Measurements from ENCODE around the gene MBNL1. TPM values are rescaled to one million over a fixed set of nuclear protein-coding genes. Genes with fewer than 3 reads are reported as not detected.

MBNL1 gene
- total RNA-seq, 1 experiment from 2014 or later: 68.6 TPM

DNA sequence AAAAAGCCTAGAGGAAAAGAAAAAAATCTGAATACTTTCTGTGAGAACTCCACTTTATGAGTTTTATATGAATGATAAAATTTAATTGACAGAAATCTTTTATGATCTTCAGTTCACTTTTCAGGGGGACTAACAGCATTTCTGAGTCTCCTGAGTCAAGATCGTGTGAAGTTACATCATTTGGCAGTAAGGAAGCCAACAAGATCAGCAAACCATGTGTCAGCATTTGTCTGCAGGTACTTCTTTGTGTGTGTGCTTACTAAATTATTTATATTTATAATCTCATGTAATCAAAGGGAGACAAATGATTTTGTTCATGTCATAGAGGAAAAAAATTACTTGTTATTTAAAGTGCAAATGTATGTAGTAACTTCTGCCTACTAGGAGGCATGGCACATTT is 217.6 kb downstream of the MBNL1 start:
- Mint-ChIP-seq H3K9me3 (ENCODE audit: unreplicated experiment) (no peaks in the 10 kb centered on the region), H3K4me1 (ENCODE audit: low read depth, unreplicated experiment) (no peaks in the 10 kb centered on the region), H3K27ac (ENCODE audit: unreplicated experiment) (no peak overlapping the region), H3K36me3 (ENCODE audit: insufficient read depth, unreplicated experiment) (no peaks in the 10 kb centered on the region), H3K4me3 (ENCODE audit: unreplicated experiment) (no peak overlapping the region), H3K27me3 (ENCODE audit: insufficient read depth, unreplicated experiment) (no peaks in the 10 kb centered on the region)
- no TSS peak for BruUV-seq (replicated peaks)
- DNase-seq: no peak
- H3K4me3 ChIP-seq (ENCODE audit: low read depth, low read length): no peak overlapping the region
- POLR2A ChIA-PET: no interaction called here
- CTCF ChIA-PET: interaction anchor here (0.6 kb wide), 1 partner anchor 461 kb away, joined by 5 read pairs; no protein-coding TSS in a partner anchor
- intact Hi-C loops (cut with micrococcal nuclease; ENCODE audit: unreplicated experiment): no loop called here
- no peaks in the 10 kb centered on the region for H3K36me3 ChIP-seq (ENCODE audit: control insufficient read depth, insufficient read depth, low read length)
- H3K9me3 ChIP-seq: no peaks in the 10 kb centered on the region; the same call in 1 of the 2 replicates
- TF ChIP-seq, protein P1, sequence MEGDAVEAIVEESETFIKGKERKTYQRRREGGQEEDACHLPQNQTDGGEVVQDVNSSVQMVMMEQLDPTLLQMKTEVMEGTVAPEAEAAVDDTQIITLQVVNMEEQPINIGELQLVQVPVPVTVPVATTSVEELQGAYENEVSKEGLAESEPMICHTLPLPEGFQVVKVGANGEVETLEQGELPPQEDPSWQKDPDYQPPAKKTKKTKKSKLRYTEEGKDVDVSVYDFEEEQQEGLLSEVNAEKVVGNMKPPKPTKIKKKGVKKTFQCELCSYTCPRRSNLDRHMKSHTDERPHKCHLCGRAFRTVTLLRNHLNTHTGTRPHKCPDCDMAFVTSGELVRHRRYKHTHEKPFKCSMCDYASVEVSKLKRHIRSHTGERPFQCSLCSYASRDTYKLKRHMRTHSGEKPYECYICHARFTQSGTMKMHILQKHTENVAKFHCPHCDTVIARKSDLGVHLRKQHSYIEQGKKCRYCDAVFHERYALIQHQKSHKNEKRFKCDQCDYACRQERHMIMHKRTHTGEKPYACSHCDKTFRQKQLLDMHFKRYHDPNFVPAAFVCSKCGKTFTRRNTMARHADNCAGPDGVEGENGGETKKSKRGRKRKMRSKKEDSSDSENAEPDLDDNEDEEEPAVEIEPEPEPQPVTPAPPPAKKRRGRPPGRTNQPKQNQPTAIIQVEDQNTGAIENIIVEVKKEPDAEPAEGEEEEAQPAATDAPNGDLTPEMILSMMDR (IDR thresholded peaks at IDR 0.05; ENCODE audit: insufficient read depth in 1 of 2, low read depth in 1 of 2, low read length in 1 of 2, severe bottlenecking in 1 of 2, unreplicated experiment in 1 of 2): no peak
- no peaks in the 10 kb centered on the region for H3K4me1 ChIP-seq
- no peaks in the 10 kb centered on the region for H3K27me3 ChIP-seq (replicated peaks; ENCODE audit: control insufficient read depth, insufficient read depth, low read length)

DNA sequence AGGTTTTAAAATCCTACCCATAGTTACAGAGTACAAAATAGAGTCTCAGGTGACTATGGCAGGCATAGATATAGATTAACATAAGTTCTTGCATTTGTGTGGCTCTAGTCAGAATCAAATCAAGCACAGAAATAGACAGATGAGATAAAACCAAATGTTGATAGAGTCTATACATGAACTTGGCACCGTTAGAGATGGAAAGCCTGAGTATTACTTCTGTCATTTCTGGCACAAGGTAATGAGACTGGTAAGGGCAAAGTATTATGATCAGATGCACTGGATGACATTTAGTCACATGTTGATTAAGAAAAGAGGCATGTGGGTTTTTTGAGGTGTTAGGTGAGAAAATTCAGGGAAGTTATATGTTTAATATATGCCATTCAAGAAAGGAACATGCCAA is 219.7 kb downstream of the MBNL1 start:
- H3K27me3 Mint-ChIP-seq (ENCODE audit: insufficient read depth, unreplicated experiment): peaks cover under 1% of the 10 kb centered on the region
- ChIA-PET POLR2A (no interaction called here), CTCF (no interaction called here)
- no peaks in the 10 kb centered on the region for H3K4me1 Mint-ChIP-seq (ENCODE audit: low read depth, unreplicated experiment)
- no peak overlapping the region for H3K4me3 ChIP-seq (ENCODE audit: low read depth, low read length)
- no peaks in the 10 kb centered on the region; the same call in 1 of the 2 replicates for H3K9me3 ChIP-seq
- intact Hi-C loops (cut with micrococcal nuclease; ENCODE audit: unreplicated experiment): no loop called here
- H3K27ac Mint-ChIP-seq (ENCODE audit: unreplicated experiment): no peak overlapping the region
- H3K36me3 ChIP-seq (ENCODE audit: control insufficient read depth, insufficient read depth, low read length): no peaks in the 10 kb centered on the region
- no peaks in the 10 kb centered on the region for H3K27me3 ChIP-seq (replicated peaks; ENCODE audit: control insufficient read depth, insufficient read depth, low read length)
- H3K4me1 ChIP-seq: no peaks in the 10 kb centered on the region
- H3K9me3 Mint-ChIP-seq (ENCODE audit: unreplicated experiment): no peaks in the 10 kb centered on the region
- H3K36me3 Mint-ChIP-seq (ENCODE audit: insufficient read depth, unreplicated experiment): no peaks in the 10 kb centered on the region
- TF ChIP-seq, protein P1 (IDR thresholded peaks at IDR 0.05; ENCODE audit: insufficient read depth in 1 of 2, low read depth in 1 of 2, low read length in 1 of 2, severe bottlenecking in 1 of 2, unreplicated experiment in 1 of 2): no peak
- DNase-seq: no peak
- no peak overlapping the region for H3K4me3 Mint-ChIP-seq (ENCODE audit: unreplicated experiment)
- no TSS peak for BruUV-seq (replicated peaks)

DNA sequence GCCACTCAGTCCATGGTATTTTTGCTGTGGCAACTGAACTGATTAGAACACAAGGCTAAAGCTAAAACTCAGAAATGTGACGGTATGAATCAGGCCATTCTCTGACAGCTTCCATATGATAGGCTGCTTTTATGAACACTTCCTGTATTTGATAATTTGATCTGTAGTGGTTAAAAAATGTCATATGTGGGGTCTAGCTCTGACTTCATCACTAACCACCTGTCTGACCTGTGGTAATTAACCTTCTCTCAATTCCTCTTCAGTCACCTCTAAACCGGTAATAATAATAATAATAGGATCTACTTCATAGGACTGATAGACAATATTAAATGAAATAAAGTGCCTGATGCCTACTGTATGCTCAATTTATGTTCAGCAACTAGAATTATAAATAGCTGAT is 223.2 kb downstream of the MBNL1 start:
- intact Hi-C loops (cut with micrococcal nuclease; ENCODE audit: unreplicated experiment): no loop called here
- ChIA-PET POLR2A (no interaction called here), CTCF (no interaction called here)
- DNase-seq: no peak
- H3K4me1 ChIP-seq: no peaks in the 10 kb centered on the region
- H3K9me3 Mint-ChIP-seq (ENCODE audit: unreplicated experiment): no peaks in the 10 kb centered on the region
- H3K4me1 Mint-ChIP-seq (ENCODE audit: low read depth, unreplicated experiment): no peaks in the 10 kb centered on the region
- no peaks in the 10 kb centered on the region for H3K27me3 ChIP-seq (replicated peaks; ENCODE audit: control insufficient read depth, insufficient read depth, low read length)
- no peak overlapping the region for H3K4me3 ChIP-seq (ENCODE audit: low read depth, low read length)
- peaks cover 2% of the 10 kb centered on the region for H3K27me3 Mint-ChIP-seq (ENCODE audit: insufficient read depth, unreplicated experiment)
- no peaks in the 10 kb centered on the region for H3K9me3 ChIP-seq
- H3K4me3 Mint-ChIP-seq (ENCODE audit: unreplicated experiment): no peak overlapping the region
- TF ChIP-seq, protein P1 (IDR thresholded peaks at IDR 0.05; ENCODE audit: insufficient read depth in 1 of 2, low read depth in 1 of 2, low read length in 1 of 2, severe bottlenecking in 1 of 2, unreplicated experiment in 1 of 2): no peak
- BruUV-seq (replicated peaks): no TSS peak
- no peaks in the 10 kb centered on the region for H3K36me3 Mint-ChIP-seq (ENCODE audit: insufficient read depth, unreplicated experiment)
- no peak overlapping the region for H3K27ac Mint-ChIP-seq (ENCODE audit: unreplicated experiment)
- no peaks in the 10 kb centered on the region for H3K36me3 ChIP-seq (ENCODE audit: control insufficient read depth, insufficient read depth, low read length)

Measured in Caco-2 (cell line).